ENCODE results near the gene BSN. TPM values are rescaled to one million over a fixed set of nuclear protein-coding genes. Genes with fewer than 3 reads are reported as not detected.

The BSN gene
- total RNA-seq, 2 experiments from 2014 or later, result 0.08 to 0.11 TPM

DNA sequence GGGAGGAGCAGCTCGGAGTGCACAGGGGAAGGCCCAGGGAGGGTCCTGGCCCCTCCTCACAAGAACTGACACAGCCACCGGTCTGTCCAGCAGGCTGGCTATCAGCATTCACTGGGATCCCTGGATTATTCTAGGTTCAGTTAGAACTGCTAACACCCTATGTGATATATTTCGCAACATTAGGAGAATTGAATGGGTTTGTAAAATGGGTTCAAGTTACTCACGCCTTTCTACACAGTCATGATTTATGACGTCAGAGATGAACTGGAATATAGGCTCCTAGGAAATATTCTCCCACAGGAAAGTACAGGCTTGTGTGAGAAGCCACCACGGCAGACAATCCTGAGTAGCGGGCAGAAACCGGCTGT lies 969 bp upstream of the BSN start:
- peaks cover 36 to 39% of the 10 kb centered on the region in 2 experiments for H3K27me3 ChIP-seq (ENCODE audit: control insufficient read depth in 1 of 2, insufficient read depth in 2 of 2, low read length in 2 of 2)
- ChIA-PET CTCF (interaction anchor here (4.2 kb wide), 1 partner anchor 13 kb away, joined by 32 read pairs; no protein-coding TSS in a partner anchor), POLR2A (no interaction called here)
- peak overlapping the region; percentile 90 for H3K4me3 Mint-ChIP-seq
- peak overlapping the region; percentile 59 for H3K4me3 ChIP-seq (ENCODE audit: low read length)
- no peaks in the 10 kb centered on the region for H3K36me3 ChIP-seq (ENCODE audit: insufficient read depth, low read length)
- H3K9me3 Mint-ChIP-seq, result peaks cover 2% of the 10 kb centered on the region
- DNase-seq (no peak), ATAC-seq (ENCODE audit: poor library complexity) (no peak)
- TF ChIP-seq, protein P1, sequence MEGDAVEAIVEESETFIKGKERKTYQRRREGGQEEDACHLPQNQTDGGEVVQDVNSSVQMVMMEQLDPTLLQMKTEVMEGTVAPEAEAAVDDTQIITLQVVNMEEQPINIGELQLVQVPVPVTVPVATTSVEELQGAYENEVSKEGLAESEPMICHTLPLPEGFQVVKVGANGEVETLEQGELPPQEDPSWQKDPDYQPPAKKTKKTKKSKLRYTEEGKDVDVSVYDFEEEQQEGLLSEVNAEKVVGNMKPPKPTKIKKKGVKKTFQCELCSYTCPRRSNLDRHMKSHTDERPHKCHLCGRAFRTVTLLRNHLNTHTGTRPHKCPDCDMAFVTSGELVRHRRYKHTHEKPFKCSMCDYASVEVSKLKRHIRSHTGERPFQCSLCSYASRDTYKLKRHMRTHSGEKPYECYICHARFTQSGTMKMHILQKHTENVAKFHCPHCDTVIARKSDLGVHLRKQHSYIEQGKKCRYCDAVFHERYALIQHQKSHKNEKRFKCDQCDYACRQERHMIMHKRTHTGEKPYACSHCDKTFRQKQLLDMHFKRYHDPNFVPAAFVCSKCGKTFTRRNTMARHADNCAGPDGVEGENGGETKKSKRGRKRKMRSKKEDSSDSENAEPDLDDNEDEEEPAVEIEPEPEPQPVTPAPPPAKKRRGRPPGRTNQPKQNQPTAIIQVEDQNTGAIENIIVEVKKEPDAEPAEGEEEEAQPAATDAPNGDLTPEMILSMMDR (IDR thresholded peaks at IDR 0.05), result no peak
- intact Hi-C loops (cut with DNase I, micrococcal nuclease), result no loop called here
- H3K4me1 Mint-ChIP-seq (ENCODE audit: low read depth), result peaks cover 18% of the 10 kb centered on the region
- H3K9me3 ChIP-seq (ENCODE audit: control insufficient read depth in 1 of 2, insufficient read depth in 1 of 2, low read length in 2 of 2), result peaks cover 0 to 7% of the 10 kb centered on the region in 2 experiments
- H3K27ac ChIP-seq (ENCODE audit: low read depth in 1 of 2, low read length in 2 of 2), result no peak overlapping the region
- H3K4me1 ChIP-seq (ENCODE audit: insufficient read depth, low read length), result peaks cover 26% of the 10 kb centered on the region
- no peak overlapping the region for H3K27ac Mint-ChIP-seq
- H3K36me3 Mint-ChIP-seq (ENCODE audit: low read depth), result no peaks in the 10 kb centered on the region
- peaks cover 80% of the 10 kb centered on the region for H3K27me3 Mint-ChIP-seq

DNA sequence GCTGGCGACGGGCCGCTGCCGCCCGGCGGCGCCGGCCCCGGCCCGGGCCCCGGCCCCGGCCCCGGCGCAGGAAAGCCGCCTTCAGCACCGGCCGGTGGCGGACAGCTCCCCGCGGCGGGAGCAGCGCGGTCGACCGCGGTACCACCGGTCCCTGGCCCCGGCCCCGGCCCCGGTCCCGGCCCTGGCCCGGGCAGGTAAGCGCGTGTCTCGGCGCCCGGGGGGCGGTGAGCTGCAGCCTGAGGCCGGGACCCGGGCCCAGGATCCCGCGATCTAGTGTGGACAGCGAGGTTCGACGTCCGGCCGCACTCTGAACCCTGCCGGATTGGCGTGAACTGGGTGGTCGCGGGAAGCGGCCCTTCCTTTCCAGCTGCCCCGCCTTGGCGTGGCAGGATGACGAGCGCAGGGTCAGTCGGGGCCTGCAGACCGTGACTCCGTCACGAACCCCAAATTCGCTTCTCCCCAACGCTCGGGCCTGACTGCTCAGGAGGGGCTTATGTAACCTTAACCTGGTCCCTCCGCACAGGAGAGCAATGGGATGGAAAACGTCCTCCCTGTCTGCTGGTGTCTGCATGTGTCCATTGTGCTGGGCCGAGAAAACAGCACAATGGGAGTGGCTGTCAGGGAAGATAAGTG lies 472 bp downstream of the BSN start:
- Histone ChIP-seq H3K9me3 (ENCODE audit: control insufficient read depth in 1 of 2, insufficient read depth in 1 of 2, low read length in 2 of 2) (peaks cover 0 to 7% of the 10 kb centered on the region in 2 experiments), H3K4me1 (ENCODE audit: insufficient read depth, low read length) (peaks cover 26% of the 10 kb centered on the region), H3K4me3 (ENCODE audit: low read length) (peak overlapping the region; percentile 16), H3K36me3 (ENCODE audit: insufficient read depth, low read length) (no peaks in the 10 kb centered on the region), H3K27me3 (ENCODE audit: control insufficient read depth in 1 of 2, insufficient read depth in 2 of 2, low read length in 2 of 2) (peaks cover 37 to 39% of the 10 kb centered on the region in 2 experiments), H3K27ac (ENCODE audit: low read depth in 1 of 2, low read length in 2 of 2) (no peak overlapping the region)
- TF ChIP-seq, protein P1 (IDR thresholded peaks at IDR 0.05), result no peak
- Mint-ChIP-seq H3K36me3 (ENCODE audit: low read depth) (no peaks in the 10 kb centered on the region), H3K27me3 (peaks cover 84% of the 10 kb centered on the region), H3K4me3 (peak overlapping the region; percentile 44), H3K27ac (no peak overlapping the region), H3K4me1 (ENCODE audit: low read depth) (peaks cover 18% of the 10 kb centered on the region), H3K9me3 (peaks cover 2% of the 10 kb centered on the region)
- DNase-seq (peak in 8 of 14 experiments; percentile 23 to 69 (median 54)), ATAC-seq (ENCODE audit: poor library complexity) (peak; percentile 74)
- intact Hi-C loops (cut with DNase I, micrococcal nuclease), result no loop called here
- ChIA-PET CTCF (interaction anchor here (1.0 to 4.2 kb wide), 2 partner anchors 15 to 117 kb away, joined by 3 to 32 read pairs; no protein-coding TSS in a partner anchor), POLR2A (interaction anchor here (1.2 kb wide), 1 partner anchor 15 kb away, joined by 8 read pairs; no protein-coding TSS in a partner anchor)

DNA sequence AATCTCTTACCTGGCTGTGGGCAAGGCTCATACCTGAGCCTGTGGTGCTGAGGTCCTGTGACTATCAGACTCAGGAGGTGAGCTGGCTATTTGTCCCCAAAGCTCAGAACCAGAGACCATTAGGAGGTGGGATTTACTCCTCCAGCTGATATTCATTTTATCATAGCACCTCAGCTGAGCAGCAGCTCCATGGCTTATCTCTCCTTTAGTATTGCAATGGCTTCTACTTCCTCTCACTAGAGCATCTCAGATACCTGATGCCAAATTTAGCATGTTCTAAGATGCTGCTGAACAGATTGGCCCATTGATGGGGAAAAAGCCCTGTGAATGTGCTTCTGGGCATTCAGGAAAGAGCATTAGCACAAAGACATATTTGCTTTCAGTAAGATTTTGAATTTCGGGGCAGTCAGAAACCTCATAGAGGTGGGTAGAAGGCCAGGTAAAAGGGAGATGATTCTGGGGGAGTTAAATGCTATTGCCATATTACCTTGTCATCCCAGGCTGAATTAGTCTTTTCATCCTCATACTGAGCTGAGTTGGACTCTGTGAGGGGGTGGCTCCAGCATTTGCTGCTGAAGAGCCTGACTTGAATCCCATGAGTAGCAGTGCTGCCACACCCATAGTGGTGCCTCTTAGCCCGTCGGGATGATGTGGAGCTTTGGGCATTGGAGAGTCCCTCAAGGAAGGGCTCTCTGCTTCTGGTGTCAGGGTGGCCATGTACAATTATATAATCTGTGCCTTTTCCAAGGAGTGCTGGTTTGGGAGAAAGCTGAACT lies 2.4 kb downstream of the BSN start:
- Histone ChIP-seq H3K9me3 (ENCODE audit: control insufficient read depth in 1 of 2, insufficient read depth in 1 of 2, low read length in 2 of 2) (peaks cover 0 to 7% of the 10 kb centered on the region in 2 experiments), H3K27ac (ENCODE audit: low read depth in 1 of 2, low read length in 2 of 2) (no peak overlapping the region), H3K4me1 (ENCODE audit: insufficient read depth, low read length) (peaks cover 25% of the 10 kb centered on the region), H3K27me3 (ENCODE audit: control insufficient read depth in 1 of 2, insufficient read depth in 2 of 2, low read length in 2 of 2) (peaks cover 44% of the 10 kb centered on the region in 2 experiments), H3K36me3 (ENCODE audit: insufficient read depth, low read length) (no peaks in the 10 kb centered on the region), H3K4me3 (ENCODE audit: low read length) (no peak overlapping the region)
- ATAC-seq (ENCODE audit: poor library complexity) (no peak), DNase-seq (no peak)
- TF ChIP-seq, protein P1 (IDR thresholded peaks at IDR 0.05), result no peak
- intact Hi-C loops (cut with DNase I, micrococcal nuclease), result no loop called here
- Mint-ChIP-seq H3K27me3 (peaks cover 83% of the 10 kb centered on the region), H3K4me3 (peak overlapping the region; percentile 51), H3K27ac (no peak overlapping the region), H3K4me1 (ENCODE audit: low read depth) (peaks cover 17% of the 10 kb centered on the region), H3K9me3 (peaks cover 2% of the 10 kb centered on the region), H3K36me3 (ENCODE audit: low read depth) (no peaks in the 10 kb centered on the region)
- POLR2A ChIA-PET, result interaction anchor here (0.6 kb wide), 1 partner anchor 751 kb away, joined by 3 read pairs; no protein-coding TSS in a partner anchor
- CTCF ChIA-PET, result interaction anchor here (0.5 to 4.2 kb wide), 4 partner anchors 17 to 670 kb away, joined by 3 to 32 read pairs (median 4); no protein-coding TSS in a partner anchor

Measured in CD4-positive, alpha-beta T cell (primary cell).